NCI-H2196 (cell line): ENCODE results near the gene FAM181B.
"Not testable (repeated sequence)": the region's sequence is repeated elsewhere in the genome, so short reads cannot be mapped to it uniquely, and the experiment has no call there.

Experiments used
- DNase-seq: peaks from one replicate; lab custom pipeline; 2025; ENCODE audit not compliant: unreplicated experiment; lab: John Stamatoyannopoulos, UW

Gene FAM181B

GRCh38 chr11:82732734-82733443 lies 775 bp downstream of the FAM181B start:
- no peak for DNase-seq

- no peak for DNase-seq
Measured at GRCh38 chr11:82732348-82732733, 1.3 kb downstream of the FAM181B start.

DNA sequence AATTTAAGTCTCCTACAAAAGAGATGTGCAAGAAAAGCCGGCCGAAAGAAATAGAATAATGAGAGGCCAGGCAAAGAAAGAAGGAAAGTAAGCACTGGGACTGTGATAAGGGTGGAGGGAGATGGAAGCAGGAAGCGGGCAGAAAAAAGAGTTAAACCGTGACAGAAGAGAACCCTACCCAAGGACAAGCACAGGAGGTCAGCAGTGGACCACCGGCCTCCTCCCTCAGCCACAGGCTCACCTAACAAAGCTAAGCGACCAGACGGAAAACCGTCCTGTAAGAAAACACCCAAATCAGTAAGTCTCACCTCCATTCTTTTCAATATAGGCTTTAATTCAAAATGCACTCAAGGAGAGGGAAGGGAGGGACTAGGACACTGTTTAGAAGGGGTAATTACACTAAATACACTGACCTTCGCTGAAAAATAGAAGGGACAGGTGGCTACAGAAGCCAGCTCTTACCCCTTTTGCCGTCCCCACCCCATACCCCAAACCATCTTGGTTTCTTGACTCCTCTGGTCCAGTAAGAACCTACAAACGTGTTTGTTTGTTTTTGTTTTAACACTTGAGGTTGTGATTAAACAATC lies 1.9 kb downstream of the FAM181B start:
- no peak for DNase-seq

DNA sequence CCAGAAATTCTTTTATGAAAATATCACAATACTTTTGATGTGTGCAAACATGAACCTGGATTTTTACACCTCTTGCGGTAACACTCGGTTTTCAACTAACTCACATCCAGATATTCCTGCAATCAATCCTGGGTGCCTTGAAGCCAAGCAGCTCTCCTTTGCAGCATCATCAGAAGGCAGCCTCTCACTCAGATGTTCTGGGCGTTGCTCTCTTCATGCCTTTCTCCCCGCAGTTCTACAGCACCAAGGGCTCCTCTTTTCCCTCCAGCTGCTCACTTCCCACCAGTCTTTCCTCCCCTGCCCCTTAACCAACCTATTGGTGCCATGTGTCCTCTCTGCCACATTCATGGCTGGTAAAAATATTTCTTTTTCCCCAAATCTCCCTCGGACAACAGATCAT lies 2.9 kb downstream of the FAM181B start:
- no peak for DNase-seq

- DNase-seq: no peak
Measured at GRCh38 chr11:82730286-82730685, 3.4 kb downstream of the FAM181B start.

DNA sequence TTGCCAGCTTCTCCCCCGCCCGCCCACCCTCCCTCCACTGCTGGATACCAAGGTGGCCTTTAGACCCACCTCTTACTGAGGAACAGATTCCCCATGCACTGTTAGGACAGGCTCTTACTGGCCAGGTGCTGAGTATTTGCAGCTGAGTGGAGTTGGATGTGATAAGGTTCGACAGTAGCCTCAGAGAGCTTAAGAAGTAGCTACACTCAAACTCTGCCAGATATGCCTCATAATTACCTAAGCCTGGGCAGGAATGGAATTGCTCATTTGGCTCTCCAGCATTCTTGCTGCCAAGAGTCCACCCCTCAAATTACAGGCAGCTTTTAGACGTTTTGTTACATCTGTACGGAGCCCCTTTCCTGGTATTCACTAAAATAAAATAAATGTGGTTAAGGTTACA lies 9.6 kb downstream of the FAM181B start:
- no peak for DNase-seq

- DNase-seq: no peak
Measured at GRCh38 chr11:82722231-82722630, 11.4 kb downstream of the FAM181B start.

DNA sequence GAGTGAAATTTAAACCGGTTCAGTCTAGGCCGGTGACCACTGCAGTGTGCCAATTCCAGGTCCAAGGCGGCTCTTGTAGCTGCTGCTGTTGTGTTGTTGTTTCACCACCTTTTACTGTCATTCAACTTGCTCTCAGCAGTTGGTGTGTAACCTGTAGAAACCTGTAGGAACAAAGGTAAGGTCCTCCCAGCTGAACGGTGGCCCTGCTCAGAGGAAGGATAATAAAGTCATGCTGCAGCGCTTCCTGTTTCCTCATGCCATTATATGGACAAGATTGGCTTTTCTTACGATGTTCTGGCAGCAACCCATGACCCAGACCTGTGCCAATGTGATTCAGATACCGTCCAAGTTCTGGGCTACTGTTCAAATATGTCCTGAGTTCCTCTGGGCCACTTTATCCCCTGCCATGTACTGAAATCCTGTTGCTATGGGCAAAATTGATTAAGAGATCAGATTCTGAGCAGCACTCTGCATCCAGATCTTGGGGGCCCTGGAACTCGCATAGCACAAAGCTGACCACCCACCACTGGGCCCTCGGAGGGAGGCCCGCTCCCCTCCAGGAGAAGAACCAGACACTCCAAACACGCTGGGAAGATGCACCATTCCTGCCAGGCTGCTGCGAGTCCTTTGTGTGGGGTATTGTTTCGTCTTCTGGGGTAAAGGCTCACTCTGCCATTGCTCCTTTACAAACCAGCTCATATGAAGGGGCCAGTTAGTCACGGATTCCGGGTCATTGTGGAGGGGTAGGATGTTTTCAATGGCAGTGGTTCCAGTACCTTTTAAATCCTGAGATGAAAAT lies 13.2 kb downstream of the FAM181B start:
- DNase-seq: no peak

DNA sequence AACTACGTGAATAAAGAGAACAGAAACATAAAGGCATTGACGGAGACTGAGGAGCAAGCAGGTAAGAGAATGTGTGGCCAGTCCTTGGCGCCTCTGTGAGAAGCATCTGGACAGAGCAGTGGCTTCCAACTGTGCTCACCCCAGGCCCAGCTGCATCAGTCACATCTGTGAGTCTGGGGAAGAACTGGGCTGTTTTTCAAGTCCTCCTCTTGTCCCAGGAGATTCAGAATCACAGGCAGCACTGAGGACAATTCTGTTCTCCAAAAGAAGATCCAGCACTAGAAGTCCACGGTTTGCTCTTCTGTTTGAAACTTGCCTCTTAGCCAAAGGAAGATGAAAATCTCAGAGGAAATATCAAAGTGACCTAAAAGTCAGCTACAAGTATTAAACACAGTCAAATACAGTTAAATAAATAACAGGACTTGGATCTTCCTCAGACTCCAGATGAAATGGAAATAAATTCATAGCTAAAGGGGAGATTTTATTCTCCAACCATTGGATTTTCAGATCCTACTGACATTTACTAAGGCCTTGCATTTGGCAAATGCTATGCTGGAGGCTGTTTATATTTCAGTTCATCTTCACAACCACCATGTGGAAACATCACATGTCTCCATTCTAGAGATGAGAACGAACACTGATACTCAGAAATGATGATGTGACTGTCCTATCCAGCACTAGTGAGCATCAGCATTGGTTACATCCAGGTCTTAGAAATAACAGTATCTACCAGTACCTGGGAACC lies 14.1 kb downstream of the FAM181B start:
- DNase-seq: no peak

DNA sequence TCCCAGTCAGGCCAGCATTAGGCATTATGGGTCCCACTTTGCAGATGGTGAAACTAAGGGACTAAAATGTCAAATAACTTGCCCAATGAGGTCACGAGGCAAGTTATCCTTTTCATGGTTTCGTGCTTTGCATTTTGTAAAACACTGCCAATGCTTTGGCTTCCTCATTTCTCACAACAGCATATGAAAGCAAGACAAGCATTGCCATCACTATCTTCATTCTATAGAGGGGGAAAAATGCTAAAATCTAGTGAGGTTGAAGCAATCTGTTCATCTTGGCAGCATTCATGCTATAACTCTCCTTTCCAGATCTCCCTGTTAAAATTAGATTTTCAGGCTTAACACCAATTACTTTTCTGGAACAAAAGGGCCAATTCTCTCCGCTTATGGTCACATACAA lies 14.8 kb downstream of the FAM181B start:
- DNase-seq: no peak

- peak; percentile 45 for DNase-seq
Measured at GRCh38 chr11:82718307-82718706, 15.4 kb downstream of the FAM181B start.

GRCh38 chr11:82714346-82715174 lies 19.1 kb downstream of the FAM181B start:
- DNase-seq: no peak

- DNase-seq: no peak
Measured at GRCh38 chr11:82711648-82712047, 22.0 kb downstream of the FAM181B start.

DNA sequence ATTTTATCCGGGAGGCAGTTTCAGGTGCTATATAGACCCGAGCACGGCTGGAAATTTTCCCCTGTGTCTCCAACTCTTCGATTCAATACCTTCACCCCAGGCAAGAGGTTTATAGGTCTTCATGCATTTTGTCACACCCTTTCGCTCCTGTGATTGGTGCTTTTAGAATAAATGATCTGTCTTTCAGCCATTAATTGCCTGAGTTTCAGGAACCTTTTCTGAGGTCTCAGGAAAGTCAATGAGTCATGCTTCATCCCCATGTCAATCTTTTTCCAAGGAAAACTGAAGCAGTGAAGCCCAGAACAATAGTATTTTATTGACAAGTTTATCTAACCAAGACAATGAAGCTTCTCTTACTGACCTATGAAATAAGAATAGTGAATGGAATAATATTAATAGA lies 29.9 kb downstream of the FAM181B start:
- no peak for DNase-seq

- DNase-seq: no peak
Measured at GRCh38 chr11:82703226-82703625, 30.4 kb downstream of the FAM181B start.

- peak; percentile 43 for DNase-seq
Measured at GRCh38 chr11:82701847-82702520, 31.7 kb downstream of the FAM181B start.

DNA sequence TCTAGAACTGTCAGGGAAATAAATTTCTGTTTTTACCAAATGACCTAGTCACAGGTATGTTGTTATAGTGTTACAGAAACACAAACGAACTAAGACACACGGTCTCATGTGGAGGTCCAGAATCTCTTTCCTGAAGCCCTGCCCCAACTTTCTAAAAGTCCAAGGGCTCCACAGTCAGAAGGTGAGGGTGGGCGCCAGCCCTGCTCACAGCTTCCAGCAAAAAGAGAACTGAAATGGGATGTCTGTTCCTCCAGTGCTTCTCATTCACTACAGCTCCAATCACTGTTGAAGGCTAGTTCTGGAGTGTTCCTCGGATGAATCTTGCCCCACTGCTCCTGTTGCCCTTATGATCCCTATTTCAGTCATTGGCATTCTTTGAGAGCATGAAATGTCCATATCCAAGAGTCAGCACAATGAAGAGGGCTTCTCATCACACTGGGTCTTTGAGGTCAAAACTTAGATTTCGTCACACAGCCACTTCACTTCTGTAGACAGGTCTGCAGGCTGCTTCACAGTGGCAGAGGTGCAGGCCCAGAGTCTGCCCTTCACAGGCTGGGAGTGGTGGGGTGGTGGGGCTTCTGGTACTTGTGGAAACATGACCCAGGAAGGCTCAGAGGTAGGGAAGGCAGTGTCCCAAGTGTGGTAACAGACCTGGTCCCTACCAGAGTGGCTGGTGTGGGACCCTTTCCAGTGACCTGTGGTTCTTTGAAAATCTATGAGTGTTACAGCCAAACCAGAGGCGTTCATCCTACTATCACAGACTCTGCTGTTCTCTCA lies 34.9 kb downstream of the FAM181B start:
- no peak for DNase-seq

DNA sequence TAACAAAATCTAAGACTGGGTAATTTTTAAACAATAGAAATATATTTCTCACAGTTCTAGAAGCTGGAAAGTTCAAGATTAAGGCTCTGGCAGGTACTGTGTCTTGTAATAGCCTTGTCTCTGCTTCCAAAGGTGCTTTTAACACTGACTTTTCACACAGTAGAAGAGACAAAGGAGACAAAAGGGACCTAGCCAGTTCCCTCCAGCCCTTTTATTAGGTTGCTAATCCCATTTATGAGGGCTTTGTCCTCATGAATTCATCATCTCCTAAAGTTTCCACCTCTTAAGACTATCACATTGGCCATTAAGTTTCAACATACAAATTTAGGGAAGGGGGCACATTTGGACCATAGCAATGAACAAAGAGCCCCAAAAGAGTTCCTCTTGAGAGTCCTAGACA lies 40.7 kb downstream of the FAM181B start:
- no peak for DNase-seq

DNA sequence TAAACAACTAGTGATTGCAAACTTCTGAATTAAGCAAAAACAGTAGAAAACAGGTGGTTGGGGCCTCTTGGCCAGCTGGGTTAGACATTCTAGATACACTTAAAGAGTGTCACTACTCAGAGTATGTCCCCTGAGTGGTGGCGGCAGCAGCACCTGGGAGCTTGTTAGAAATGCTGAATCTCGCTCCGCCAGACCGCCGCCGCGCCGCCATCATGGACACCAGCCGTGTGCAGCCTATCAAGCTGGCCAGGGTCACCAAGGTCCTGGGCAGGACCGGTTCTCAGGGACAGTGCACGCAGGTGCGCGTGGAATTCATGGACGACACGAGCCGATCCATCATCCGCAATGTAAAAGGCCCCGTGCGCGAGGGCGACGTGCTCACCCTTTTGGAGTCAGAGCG lies 44.3 kb downstream of the FAM181B start:
- DNase-seq: not testable (repeated sequence)
